IPS-11a (cell line): ENCODE results near the gene PCSK5.
A peak's percentile ranks its signal among the peaks of the same experiment; 100 is the strongest.
"Not testable (repeated sequence)": the region's sequence is repeated elsewhere in the genome, so short reads cannot be mapped to it uniquely, and the experiment has no call there.

Experiments used
- H3K4me3 ChIP-seq: one replicate; pipeline ENCODE4 v1.5.1; 2013; ENCODE audit warnings: low read depth, low read length, control low read depth

PCSK5 gene

GRCh38 chr9:75890472-75891276 lies at the start of gene PCSK5:
TSS of gene PCSK5 (plus strand) at chr9:75890673. CDS start at chr9:75891182, 509 bp downstream.
- peak within 1 kb of the TSS; percentile 70 for H3K4me3 ChIP-seq

- no peak overlapping the region for H3K4me3 ChIP-seq
These were observed 46.2 kb upstream of the PCSK5 start for GRCh38 chr9:75844321-75844720.

DNA sequence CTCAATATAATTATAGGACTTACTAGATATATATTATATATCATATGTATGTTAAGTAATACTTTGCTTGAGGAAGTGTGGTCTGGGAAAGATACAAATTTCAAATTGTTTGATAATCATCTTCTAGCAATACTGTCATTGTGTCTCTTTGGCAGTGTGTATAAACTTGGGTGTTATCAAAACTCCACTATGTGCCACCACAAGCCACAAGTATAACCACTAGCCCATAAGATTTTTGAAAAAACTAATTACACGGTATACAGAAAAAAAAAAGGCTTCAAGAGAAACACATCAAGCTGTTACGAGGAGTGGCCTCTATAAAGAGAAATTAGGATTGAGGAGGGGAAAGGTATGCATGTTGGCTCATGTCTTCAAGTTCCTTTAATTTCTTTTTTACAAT lies 44.7 kb upstream of the PCSK5 start:
- H3K4me3 ChIP-seq: no peak overlapping the region

- no peak overlapping the region for H3K4me3 ChIP-seq
These were observed 43.4 kb upstream of the PCSK5 start for GRCh38 chr9:75847085-75847484.

DNA sequence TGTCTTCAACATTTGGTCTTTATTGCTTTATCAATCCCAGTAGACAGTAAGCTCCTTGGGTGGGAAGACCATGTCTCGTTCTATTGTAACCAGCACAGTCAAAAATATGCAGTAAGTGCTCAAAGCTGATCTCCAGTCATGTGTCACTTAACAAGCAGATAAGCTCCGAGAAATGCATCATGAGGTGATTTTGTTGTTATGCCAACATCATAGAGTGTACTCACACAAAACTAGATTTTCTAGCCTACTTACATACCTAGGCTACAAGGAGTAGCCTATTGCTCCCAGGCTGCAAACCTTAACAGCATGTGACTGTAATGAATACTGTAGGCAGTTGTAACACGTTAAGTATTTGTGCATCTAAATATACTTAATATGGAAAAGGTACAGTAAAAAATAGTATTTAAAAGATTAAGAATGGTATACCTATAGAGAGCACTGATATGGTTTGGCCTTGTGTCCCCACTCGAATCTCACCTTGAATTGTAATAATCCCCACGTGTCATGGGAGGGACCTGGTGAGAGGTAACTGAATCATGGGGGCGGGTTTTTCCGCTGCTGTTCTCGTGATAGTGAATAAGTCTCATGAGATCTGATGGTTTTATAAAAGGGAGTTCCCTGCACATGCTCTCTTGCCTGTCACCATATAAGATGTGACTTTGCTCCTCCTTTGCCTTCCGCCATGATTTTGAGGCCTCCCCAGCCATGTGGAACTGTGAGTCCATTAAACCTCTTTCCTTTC lies 39.8 kb upstream of the PCSK5 start:
- H3K4me3 ChIP-seq: no peak overlapping the region

DNA sequence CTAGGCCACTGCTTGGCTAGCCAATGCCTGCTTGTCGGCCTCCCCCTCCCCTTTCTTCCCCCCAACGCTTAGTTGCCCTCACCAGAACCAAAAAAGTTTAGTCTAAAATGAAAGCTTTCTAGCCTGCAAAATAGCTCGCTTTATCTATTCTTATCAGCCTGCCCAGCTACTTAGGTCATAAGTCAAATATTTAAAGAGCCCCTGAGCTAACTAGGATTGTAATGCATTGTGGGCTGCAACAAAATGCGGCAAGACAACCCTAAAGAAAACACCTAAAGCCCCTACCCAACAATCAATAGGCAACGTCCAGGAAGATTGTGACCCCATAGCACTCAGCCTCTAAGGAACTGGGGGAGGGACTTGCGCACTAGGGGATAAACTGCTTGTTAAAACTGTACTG lies 38.6 kb upstream of the PCSK5 start:
- no peak overlapping the region for H3K4me3 ChIP-seq

DNA sequence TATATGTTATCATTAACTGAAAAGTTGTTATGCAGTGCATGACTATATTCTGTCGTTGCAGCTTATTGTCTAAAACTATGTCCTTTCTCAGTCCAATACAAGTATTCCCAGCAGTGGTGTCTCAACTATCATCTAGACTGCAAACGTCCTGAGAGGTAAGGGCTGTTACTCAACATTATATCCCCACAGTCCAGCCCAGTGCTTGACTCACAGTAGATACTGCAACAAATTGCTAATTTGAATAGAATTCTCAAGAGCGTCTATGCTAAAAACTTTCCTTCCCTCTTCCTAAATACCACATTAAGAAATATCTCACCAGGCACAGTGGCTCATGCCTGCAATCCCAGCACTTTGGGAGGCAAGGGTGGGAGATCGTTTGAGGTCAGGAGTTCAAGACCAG lies 37.7 kb upstream of the PCSK5 start:
- no peak overlapping the region for H3K4me3 ChIP-seq

GRCh38 chr9:75855509-75855908 lies 35.0 kb upstream of the PCSK5 start:
- no peak overlapping the region for H3K4me3 ChIP-seq

DNA sequence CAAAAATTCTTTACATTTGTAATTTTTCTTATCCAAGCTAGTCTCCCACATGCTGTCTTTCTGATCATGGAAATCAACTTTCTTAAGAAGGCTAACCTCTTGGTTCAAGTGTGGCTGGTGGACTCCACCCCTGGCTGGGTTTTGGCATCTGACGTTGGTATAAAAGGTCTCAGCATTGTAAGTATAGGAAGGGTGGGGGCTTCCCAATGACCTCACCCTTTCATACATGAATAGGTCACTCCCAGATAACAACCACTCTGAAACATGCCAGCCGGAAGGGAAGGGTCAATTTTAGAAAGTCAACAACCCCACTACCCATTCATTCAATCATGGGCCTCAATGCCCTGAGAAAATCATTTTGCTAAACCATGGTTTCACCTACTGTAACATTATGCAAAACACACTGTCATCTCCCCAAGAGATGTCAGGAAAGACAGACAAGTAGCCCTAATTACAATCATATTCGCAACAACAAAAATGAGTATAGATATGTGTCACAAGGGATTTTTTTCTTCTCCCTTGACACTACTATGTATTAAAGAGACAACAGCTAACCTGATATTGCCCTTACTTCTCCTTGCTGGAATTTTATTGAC lies 31.9 kb upstream of the PCSK5 start:
- no peak overlapping the region for H3K4me3 ChIP-seq

DNA sequence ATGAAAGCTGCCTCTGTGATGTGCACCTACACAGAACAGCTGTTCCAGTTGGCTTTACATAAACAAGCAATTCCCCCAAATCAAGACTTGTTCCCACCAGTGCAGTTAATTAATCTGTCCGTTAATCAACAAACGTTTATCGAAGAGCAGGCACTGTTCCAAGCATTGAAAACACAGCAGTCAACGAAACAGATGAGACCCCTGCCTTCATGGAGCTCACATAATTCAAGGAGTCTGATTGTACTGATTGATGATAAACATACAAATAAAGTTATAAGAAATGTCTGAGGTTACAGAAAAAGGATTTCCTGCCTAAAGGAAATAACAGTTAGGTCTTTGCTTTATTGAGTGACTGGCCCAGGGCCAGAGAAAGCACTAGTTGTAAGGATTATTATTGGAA lies 26.2 kb upstream of the PCSK5 start:
- no peak overlapping the region for H3K4me3 ChIP-seq

DNA sequence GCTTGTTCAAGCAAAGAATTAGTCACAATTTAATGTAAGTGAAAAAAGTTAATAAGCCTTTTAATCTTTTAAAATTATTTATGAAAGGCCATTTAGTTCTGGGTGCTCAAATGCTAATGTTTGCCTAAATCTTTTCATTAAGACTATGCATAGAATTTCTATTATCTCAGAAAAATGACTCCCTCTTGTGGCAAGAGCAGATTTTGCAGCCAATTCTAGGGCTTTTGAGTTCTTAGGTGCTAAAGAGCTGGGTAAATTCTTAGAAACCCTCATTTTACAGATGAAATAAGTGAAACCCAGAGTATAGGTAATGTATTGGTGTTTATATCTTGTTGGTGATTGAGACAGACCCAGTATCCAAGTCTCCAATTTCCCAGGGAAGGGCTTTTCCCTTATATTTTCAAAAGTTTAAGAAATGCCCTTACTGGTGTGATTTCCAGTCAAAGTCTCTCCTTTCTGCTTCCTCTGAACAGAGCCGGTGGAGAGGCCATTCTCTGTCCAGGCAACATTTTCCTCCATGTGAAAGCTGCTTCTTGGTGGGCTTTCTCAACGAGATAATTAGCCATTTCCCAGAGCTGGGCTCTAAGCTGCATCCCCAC lies 24.1 kb upstream of the PCSK5 start:
- H3K4me3 ChIP-seq: no peak overlapping the region

DNA sequence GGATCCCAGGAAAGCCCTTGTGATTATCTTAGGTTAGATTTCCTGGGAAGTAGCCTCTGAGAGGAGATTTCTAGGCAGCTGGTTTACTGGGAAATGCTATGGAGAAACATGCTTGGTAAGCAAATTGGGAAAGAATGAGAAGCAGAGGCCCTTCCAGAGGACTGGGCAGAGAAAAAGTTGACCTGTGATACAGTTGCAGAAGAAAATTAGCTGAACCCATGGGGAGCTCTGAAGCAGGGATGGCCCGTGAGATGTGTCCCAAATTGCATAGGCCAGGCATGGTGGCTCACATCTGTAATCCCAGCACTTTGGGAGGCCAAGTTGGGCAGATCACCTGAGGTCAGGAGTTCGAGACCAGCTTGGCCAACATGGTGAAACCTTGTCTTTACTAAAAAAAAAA lies 21.9 kb upstream of the PCSK5 start:
- H3K4me3 ChIP-seq: not testable (repeated sequence)

GRCh38 chr9:75869236-75869635 lies 21.2 kb upstream of the PCSK5 start:
- no peak overlapping the region for H3K4me3 ChIP-seq

DNA sequence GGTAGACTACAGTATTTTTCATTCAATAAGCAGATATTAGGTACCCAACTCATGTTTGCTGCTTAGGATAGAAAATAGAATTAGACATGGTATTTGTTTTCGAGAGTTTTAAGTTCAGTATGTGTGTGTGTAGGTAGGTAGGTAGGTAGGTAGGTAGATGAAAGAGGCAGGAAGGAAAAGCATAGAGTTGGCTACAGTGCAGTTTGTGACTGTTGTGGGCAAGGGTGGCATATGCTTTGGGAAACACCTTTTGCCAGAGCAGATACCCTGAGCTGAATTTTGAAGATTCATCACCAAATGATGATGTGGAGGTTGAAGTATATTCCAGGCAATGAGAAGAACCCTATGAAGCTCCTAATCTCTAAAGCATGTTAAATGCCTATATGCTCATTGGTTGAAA lies 20.0 kb upstream of the PCSK5 start:
- no peak overlapping the region for H3K4me3 ChIP-seq

- H3K4me3 ChIP-seq: no peak overlapping the region
These were observed 18.8 kb upstream of the PCSK5 start for GRCh38 chr9:75871624-75872023.

GRCh38 chr9:75873712-75874111 lies 16.8 kb upstream of the PCSK5 start:
- H3K4me3 ChIP-seq: no peak overlapping the region

GRCh38 chr9:75876999-75877640 lies 13.4 kb upstream of the PCSK5 start:
- no peak overlapping the region for H3K4me3 ChIP-seq

DNA sequence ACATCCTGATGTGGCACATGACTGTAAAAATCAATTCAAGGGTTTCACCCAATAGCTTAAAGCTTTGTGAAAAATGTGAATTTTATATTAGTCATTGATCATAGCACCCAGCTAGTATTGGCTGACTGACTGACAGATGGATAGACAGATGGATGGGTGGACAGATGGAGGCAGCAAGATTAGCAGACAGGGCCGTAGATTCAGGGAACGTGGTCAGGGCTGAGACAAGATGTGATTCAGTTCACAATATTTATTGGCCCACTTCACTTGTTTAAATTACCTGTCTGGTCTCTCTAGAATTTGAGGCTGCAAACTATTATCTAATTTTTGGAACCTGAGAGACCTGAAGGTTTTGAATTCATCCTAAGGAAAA lies 12.0 kb upstream of the PCSK5 start:
- no peak overlapping the region for H3K4me3 ChIP-seq

- no peak overlapping the region for H3K4me3 ChIP-seq
These were observed 9.9 kb upstream of the PCSK5 start for GRCh38 chr9:75880618-75881017.

DNA sequence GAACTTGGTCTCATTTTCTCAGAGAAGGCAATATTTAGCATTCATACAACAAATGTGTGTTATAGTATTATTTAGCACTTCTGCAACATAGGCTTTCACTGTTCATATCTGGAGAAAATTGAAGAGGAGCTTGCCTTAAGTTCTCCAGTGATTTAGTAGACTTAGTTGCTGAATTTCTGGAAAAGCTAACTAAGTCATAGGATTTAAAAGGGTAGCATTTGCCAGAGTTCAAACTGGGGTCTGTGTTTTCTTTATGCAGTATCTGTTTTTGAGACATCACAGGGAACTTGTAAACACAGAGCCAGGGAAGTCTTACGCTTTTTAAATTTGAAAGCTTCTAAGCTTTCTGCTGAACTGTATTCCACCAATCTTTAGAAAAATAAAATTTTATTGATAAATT lies 8.7 kb upstream of the PCSK5 start:
- no peak overlapping the region for H3K4me3 ChIP-seq

- H3K4me3 ChIP-seq: no peak overlapping the region
These were observed 4.8 kb upstream of the PCSK5 start for GRCh38 chr9:75885652-75886051.
